GM23338 (cell line): ENCODE results near the gene AKT2. TPM values are rescaled to one million over a fixed set of nuclear protein-coding genes. Genes with fewer than 3 reads are reported as not detected.

ENCODE experiments used
- ATAC-seq: fragments of 200-7000 bp; cut with Tn5 transposase; 3 replicates; pipeline ENCODE4 v1.9.1; 2020
- DNase-seq: peaks from one replicate; pipeline ENCODE4 v3.0.0-alpha.2; 2015; ENCODE audit warnings: low spot score
- H2AFZ ChIP-seq: fragments of 200-600 bp; sonication (generic); 2 replicates; pipeline ENCODE4 v1.8.0; 2016; ENCODE audit warnings: antibody characterized with exemption, mild to moderate bottlenecking, moderate library complexity
- H3F3A ChIP-seq: fragments of 200-600 bp; sonication (generic); replicated peaks from 2 replicates; pipeline ENCODE4 v1.8.0; 2017; ENCODE audit warnings: antibody characterized with exemption, mixed run types, low read depth
- H3K27ac ChIP-seq: fragments of 200-600 bp; sonication (generic); 2 replicates; pipeline ENCODE4 v1.6.1; 2016; ENCODE audit warnings: low read depth
- H3K27me3 ChIP-seq: fragments of 200-600 bp; sonication (generic); 2 replicates; pipeline ENCODE4 v1.8.0; 2016; ENCODE audit warnings: mild to moderate bottlenecking, mixed run types, moderate library complexity; ENCODE audit not compliant: insufficient read depth
- H3K36me3 ChIP-seq: fragments of 200-600 bp; sonication (generic); 2 replicates; pipeline ENCODE4 v1.8.0; 2016; ENCODE audit warnings: mild to moderate bottlenecking; ENCODE audit not compliant: insufficient read depth
- H3K4me1 ChIP-seq: fragments of 200-600 bp; sonication (generic); 2 replicates; pipeline ENCODE4 v1.8.0; 2016; ENCODE audit warnings: mild to moderate bottlenecking, moderate library complexity; ENCODE audit not compliant: insufficient read depth
- H3K4me2 ChIP-seq: fragments of 200-600 bp; sonication (generic); 2 replicates; pipeline ENCODE4 v1.7.1; 2017; ENCODE audit warnings: mixed run types
- H3K4me3 ChIP-seq: fragments of 200-600 bp; sonication (generic); 2 replicates; pipeline ENCODE4 v1.6.1; 2016; ENCODE audit warnings: mixed run types
- H3K79me2 ChIP-seq: fragments of 200-600 bp; sonication (generic); replicated peaks from 2 replicates; pipeline ENCODE4 v1.8.0; 2017; ENCODE audit warnings: mild to moderate bottlenecking; ENCODE audit not compliant: insufficient read depth
- H3K9me2 ChIP-seq: fragments of 200-600 bp; sonication (generic); 2 replicates; pipeline ENCODE4 v1.8.0; 2017; ENCODE audit not compliant: insufficient read depth
- H4K20me1 ChIP-seq: fragments of 200-600 bp; sonication (generic); replicated peaks from 2 replicates; pipeline ENCODE4 v1.8.0; 2017; ENCODE audit warnings: mild to moderate bottlenecking; ENCODE audit not compliant: insufficient read depth
- H3K27ac Mint-ChIP-seq: 2 replicates; pipeline ENCODE4 v1.8.0; 2020; ENCODE audit warnings: inconsistent platforms, mild to moderate bottlenecking, moderate library complexity, mixed read lengths
- H3K27me3 Mint-ChIP-seq: 3 replicates; pipeline ENCODE4 v1.8.0; 2022; ENCODE audit warnings: low read depth, mild to moderate bottlenecking, moderate library complexity, mixed read lengths, inconsistent platforms; ENCODE audit not compliant: insufficient read depth, poor library complexity
- H3K36me3 Mint-ChIP-seq: 3 replicates; pipeline ENCODE4 v1.8.0; 2021; ENCODE audit warnings: low read depth, mild to moderate bottlenecking, inconsistent platforms, moderate library complexity, mixed read lengths
- H3K4me1 Mint-ChIP-seq: 3 replicates; pipeline ENCODE4 v1.8.0; 2020; ENCODE audit warnings: mild to moderate bottlenecking, inconsistent platforms, mixed read lengths
- H3K4me3 Mint-ChIP-seq: 3 replicates; pipeline ENCODE4 v1.8.0; 2021; ENCODE audit warnings: moderate library complexity, mild to moderate bottlenecking, inconsistent platforms, mixed read lengths
- H3K9me3 Mint-ChIP-seq: 3 replicates; pipeline ENCODE4 v1.8.0; 2020; ENCODE audit warnings: moderate library complexity, mild to moderate bottlenecking, inconsistent platforms, mixed read lengths
- ETS1 ChIP-seq: IDR thresholded peaks from 2 replicates; pipeline ENCODE4 v1.6.1; 2016; ENCODE audit warnings: antibody characterized with exemption
- EZH2 ChIP-seq: fragments of 200-600 bp; sonication (generic); IDR thresholded peaks from one replicate; pipeline ENCODE4 v1.8.0; 2017; ENCODE audit warnings: antibody characterized with exemption, mild to moderate bottlenecking, low read depth; ENCODE audit not compliant: unreplicated experiment
- POLR2AphosphoS5 ChIP-seq: IDR thresholded peaks from 2 replicates; pipeline ENCODE4 v1.6.1; 2016; ENCODE audit warnings: antibody characterized with exemption, low read depth
- ZNF331 ChIP-seq: fragments of 250-450 bp; sonication (Bioruptor Pico); IDR thresholded peaks from 2 replicates; pipeline ENCODE4 v1.5.0; 2020; ENCODE audit warnings: low read depth, mild to moderate bottlenecking, moderate library complexity
- polyA plus RNA-seq: library from polyadenylated mRNA; unstranded; fragments of >200 nt; fragmentation: Nextera tagmentation; extraction: Ambion mirVana; gene quantifications from 2 replicates; pipeline ENCODE4 v1.2.1, GENCODE V29; 2016
- total RNA-seq: library from RNA; depleted of rRNA; stranded (reverse); fragments of >200 nt; shearing (Covaris generic); gene quantifications from 2 replicates; pipeline ENCODE4 v1.2.3, GENCODE V29; 2014
- TF ChIP-seq, protein P1 (sequence below): fragments of 250-450 bp; sonication (Bioruptor Pico); IDR thresholded peaks from 2 replicates; pipeline ENCODE4 v1.5.0; 2020; ENCODE audit warnings: mild to moderate bottlenecking, moderate library complexity
- TF ChIP-seq, protein P2 (sequence below), 2 experiments: fragments of 200-600 bp in 1 of 2; sonication (generic) in 1 of 2; conservative IDR thresholded peaks; 2 replicates each; pipeline versions ENCODE4 v1.5.1 to v1.6.1; 2016 to 2017; ENCODE audit warnings: antibody characterized with exemption in 2 of 2, low read depth in 2 of 2, mild to moderate bottlenecking in 2 of 2, moderate library complexity in 1 of 2

The AKT2 gene
- total and polyA plus RNA-seq, 2 experiments from 2014 or later = 17.6 to 123 TPM

DNA sequence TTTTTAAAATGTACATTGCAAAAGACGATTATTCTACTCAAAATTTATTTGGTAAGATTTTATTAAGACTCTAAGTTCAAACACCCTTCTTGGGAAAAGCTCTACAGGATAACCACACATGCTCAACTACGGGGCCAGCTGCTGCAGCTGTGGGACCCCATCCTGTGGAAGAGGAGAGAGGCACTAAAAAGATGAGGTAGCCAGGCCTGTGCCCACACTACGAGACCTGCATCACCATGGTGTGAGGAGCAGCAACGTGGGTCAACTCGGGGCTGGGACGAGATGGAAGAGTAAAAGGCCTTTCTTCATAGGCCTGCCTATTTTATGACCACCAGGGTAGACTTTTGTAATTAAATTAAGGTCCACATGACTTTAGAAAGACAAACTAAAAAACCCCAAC is 54.1 kb downstream of the AKT2 start:
- 0 out of 2 replicates have a peak, but pooled peaks cover 3% of the 10 kb centered on the region for H3F3A ChIP-seq
- H3K27me3 ChIP-seq = peaks cover 23% of the 10 kb centered on the region
- Mint-ChIP-seq H3K36me3 (peaks cover 4% of the 10 kb centered on the region; the same call in 1 of the 3 replicates), H3K4me1 (peaks cover 31% of the 10 kb centered on the region), H3K9me3 (peaks cover 3% of the 10 kb centered on the region; the same call in 1 of the 3 replicates), H3K27me3 (peaks cover 26% of the 10 kb centered on the region), H3K4me3 (peak overlapping the region; percentile 35; the same call in 1 of the 3 replicates), H3K27ac (peak overlapping the region; percentile 24; the same call in 1 of the 2 replicates)
- H3K27ac ChIP-seq = 0 out of 2 replicates have a peak overlapping the region, but pooled peaks have one; percentile 63
- H3K4me2 ChIP-seq = peak overlapping the region; percentile 68
- H3K4me3 ChIP-seq = peak overlapping the region; percentile 13; the same call in 1 of the 2 replicates
- TF ChIP-seq, protein P1, sequence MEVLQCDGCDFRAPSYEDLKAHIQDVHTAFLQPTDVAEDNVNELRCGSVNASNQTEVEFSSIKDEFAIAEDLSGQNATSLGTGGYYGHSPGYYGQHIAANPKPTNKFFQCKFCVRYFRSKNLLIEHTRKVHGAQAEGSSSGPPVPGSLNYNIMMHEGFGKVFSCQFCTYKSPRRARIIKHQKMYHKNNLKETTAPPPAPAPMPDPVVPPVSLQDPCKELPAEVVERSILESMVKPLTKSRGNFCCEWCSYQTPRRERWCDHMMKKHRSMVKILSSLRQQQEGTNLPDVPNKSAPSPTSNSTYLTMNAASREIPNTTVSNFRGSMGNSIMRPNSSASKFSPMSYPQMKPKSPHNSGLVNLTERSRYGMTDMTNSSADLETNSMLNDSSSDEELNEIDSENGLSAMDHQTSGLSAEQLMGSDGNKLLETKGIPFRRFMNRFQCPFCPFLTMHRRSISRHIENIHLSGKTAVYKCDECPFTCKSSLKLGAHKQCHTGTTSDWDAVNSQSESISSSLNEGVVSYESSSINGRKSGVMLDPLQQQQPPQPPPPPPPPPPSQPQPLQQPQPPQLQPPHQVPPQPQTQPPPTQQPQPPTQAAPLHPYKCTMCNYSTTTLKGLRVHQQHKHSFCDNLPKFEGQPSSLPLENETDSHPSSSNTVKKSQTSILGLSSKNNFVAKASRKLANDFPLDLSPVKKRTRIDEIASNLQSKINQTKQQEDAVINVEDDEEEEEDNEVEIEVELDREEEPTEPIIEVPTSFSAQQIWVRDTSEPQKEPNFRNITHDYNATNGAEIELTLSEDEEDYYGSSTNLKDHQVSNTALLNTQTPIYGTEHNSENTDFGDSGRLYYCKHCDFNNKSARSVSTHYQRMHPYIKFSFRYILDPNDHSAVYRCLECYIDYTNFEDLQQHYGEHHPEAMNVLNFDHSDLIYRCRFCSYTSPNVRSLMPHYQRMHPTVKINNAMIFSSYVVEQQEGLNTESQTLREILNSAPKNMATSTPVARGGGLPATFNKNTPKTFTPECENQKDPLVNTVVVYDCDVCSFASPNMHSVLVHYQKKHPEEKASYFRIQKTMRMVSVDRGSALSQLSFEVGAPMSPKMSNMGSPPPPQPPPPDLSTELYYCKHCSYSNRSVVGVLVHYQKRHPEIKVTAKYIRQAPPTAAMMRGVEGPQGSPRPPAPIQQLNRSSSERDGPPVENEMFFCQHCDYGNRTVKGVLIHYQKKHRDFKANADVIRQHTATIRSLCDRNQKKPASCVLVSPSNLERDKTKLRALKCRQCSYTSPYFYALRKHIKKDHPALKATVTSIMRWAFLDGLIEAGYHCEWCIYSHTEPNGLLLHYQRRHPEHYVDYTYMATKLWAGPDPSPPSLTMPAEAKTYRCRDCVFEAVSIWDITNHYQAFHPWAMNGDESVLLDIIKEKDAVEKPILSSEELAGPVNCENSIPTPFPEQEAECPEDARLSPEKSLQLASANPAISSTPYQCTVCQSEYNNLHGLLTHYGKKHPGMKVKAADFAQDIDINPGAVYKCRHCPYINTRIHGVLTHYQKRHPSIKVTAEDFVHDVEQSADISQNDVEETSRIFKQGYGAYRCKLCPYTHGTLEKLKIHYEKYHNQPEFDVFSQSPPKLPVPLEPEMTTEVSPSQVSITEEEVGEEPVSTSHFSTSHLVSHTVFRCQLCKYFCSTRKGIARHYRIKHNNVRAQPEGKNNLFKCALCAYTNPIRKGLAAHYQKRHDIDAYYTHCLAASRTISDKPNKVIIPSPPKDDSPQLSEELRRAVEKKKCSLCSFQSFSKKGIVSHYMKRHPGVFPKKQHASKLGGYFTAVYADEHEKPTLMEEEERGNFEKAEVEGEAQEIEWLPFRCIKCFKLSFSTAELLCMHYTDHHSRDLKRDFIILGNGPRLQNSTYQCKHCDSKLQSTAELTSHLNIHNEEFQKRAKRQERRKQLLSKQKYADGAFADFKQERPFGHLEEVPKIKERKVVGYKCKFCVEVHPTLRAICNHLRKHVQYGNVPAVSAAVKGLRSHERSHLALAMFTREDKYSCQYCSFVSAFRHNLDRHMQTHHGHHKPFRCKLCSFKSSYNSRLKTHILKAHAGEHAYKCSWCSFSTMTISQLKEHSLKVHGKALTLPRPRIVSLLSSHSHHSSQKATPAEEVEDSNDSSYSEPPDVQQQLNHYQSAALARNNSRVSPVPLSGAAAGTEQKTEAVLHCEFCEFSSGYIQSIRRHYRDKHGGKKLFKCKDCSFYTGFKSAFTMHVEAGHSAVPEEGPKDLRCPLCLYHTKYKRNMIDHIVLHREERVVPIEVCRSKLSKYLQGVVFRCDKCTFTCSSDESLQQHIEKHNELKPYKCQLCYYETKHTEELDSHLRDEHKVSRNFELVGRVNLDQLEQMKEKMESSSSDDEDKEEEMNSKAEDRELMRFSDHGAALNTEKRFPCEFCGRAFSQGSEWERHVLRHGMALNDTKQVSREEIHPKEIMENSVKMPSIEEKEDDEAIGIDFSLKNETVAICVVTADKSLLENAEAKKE = no peak
- TF ChIP-seq POLR2AphosphoS5 = no peak
- TF ChIP-seq EZH2 = no peak
- TF ChIP-seq, protein P2, sequence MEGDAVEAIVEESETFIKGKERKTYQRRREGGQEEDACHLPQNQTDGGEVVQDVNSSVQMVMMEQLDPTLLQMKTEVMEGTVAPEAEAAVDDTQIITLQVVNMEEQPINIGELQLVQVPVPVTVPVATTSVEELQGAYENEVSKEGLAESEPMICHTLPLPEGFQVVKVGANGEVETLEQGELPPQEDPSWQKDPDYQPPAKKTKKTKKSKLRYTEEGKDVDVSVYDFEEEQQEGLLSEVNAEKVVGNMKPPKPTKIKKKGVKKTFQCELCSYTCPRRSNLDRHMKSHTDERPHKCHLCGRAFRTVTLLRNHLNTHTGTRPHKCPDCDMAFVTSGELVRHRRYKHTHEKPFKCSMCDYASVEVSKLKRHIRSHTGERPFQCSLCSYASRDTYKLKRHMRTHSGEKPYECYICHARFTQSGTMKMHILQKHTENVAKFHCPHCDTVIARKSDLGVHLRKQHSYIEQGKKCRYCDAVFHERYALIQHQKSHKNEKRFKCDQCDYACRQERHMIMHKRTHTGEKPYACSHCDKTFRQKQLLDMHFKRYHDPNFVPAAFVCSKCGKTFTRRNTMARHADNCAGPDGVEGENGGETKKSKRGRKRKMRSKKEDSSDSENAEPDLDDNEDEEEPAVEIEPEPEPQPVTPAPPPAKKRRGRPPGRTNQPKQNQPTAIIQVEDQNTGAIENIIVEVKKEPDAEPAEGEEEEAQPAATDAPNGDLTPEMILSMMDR (conservative IDR thresholded peaks at IDR 0.05; ENCODE audit: low read depth in 2 of 2) = no peak
- TF ChIP-seq ETS1 = no peak
- no peak for TF ChIP-seq ZNF331
- no peak overlapping the region for H2AFZ ChIP-seq
- no peaks in the 10 kb centered on the region for H3K79me2 ChIP-seq
- H3K9me2 ChIP-seq = no peaks in the 10 kb centered on the region
- H3K4me1 ChIP-seq = peaks cover 26% of the 10 kb centered on the region
- no peaks in the 10 kb centered on the region for H3K36me3 ChIP-seq
- DNase-seq = no peak
- H4K20me1 ChIP-seq = no peaks in the 10 kb centered on the region
- ATAC-seq = no peak
